GM19467 (cell line): Measurements from ENCODE around the gene STXBP5L.
"Not testable (repeated sequence)": the region's sequence is repeated elsewhere in the genome, so short reads cannot be mapped to it uniquely, and the experiment has no call there.

Source experiments
- ATAC-seq: cut with Tn5 transposase; IDR thresholded peaks from one replicate; pipeline ENCODE4 v1.9.1; 2021; ENCODE audit warnings: mild to moderate bottlenecking, moderate library complexity; ENCODE audit not compliant: unreplicated experiment

STXBP5L gene

GRCh38 chr3:120908030-120908794 lies at the start of gene STXBP5L:
Gene STXBP5L, plus strand, starts transcription at chr3:120908205. Its CDS starts 1,374 bp downstream, at chr3:120909579.
- peak; percentile 96 for ATAC-seq

GRCh38 chr3:120858521-120858920 lies 49.5 kb upstream of the STXBP5L start:
- ATAC-seq = no peak

DNA sequence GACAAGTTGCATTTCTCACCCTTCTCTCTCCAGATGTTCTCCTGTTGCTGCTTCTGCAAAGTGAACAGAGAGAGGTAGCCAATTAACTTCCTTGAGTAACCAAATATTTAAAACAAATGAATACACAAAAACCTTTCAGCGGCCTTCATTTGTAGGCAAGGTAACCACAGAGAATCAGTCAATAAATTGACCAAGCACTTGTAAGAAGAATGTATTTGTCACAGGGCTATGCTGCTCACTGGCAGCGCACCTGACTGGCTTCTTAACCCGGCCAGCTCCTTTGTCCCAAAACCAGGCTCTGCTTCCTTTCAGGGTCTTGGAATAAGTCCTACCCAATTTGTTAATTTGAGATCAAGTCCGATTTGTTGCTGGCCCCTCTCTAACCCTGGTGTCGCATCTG lies 43.5 kb upstream of the STXBP5L start:
- no peak for ATAC-seq

GRCh38 chr3:120875507-120875906 lies 32.5 kb upstream of the STXBP5L start:
- no peak for ATAC-seq

- ATAC-seq = no peak
Measured at GRCh38 chr3:120875989-120876388, 32.0 kb upstream of the STXBP5L start.

DNA sequence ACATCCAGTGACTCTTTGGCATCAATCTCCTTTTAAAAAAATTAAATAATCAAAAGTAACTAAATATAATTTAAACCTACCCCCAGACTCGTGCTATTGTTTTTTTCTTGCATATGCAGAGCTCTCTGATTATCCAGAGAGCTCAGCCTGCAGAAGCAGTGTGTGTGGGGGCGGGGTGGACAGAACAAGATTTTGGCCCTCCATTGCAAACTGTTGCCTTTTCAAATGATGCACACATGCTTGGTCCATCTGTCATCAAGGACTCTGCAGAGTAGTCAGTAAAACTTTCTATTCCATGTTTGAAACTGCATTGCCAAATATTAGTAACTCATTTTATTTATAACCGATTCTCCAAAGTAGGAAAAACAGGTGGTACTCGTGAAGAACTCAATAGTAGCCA lies 28.6 kb upstream of the STXBP5L start:
- ATAC-seq = no peak

GRCh38 chr3:120892921-120893320 lies 15.1 kb upstream of the STXBP5L start:
- ATAC-seq = no peak

- ATAC-seq = no peak
Measured at GRCh38 chr3:120894316-120895057, 13.5 kb upstream of the STXBP5L start.

DNA sequence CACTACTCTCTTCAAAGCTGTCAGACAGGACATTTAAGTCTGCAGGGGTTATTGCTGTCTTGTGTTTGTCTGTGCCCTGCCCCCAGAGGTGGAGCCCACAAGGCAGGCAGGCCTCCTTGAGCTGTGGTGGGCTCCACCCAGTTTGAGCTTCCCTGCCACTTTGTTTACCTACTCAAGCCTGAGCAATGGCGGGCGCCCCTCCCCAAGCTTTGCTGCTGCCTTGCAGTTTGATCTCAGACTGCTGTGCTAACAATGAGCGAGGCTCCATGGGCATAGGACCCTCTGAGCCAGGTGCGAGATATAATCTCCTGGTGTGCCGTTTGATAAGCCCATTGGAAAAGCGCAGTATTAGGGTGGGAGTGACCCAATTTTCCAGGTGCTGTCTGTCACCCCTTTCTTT lies 6.3 kb upstream of the STXBP5L start:
- not testable (repeated sequence) for ATAC-seq

GRCh38 chr3:120903221-120903620 lies 4.8 kb upstream of the STXBP5L start:
- ATAC-seq = no peak

- no peak for ATAC-seq
Measured at GRCh38 chr3:120907659-120908029, 361 bp upstream of the STXBP5L start.

- no peak for ATAC-seq
Measured at GRCh38 chr3:120908795-120909601, 993 bp downstream of the STXBP5L start.

- ATAC-seq = no peak
Measured at GRCh38 chr3:120909602-120909878, 1.5 kb downstream of the STXBP5L start.

DNA sequence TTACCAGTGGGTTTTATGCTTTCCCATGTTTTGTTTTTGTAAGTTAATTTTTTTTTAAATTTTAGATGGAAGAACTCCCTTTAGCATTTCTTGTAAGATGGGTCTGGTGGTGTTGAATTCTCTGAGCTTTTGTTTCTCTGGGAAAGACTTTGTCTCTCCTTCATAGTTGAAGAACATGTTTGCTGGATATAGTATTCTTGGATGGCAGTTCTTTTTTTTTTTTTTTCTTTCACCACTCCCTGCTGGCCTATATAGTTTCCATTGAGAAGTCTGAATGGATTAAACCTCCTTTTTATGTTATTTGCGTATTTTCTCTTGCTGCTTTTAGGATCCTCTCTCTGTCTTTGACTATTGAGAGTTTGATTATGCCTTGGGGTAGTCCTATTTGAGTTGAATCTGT lies 18.1 kb downstream of the STXBP5L start:
- ATAC-seq = no peak

GRCh38 chr3:120928991-120929390 lies 21.0 kb downstream of the STXBP5L start:
- ATAC-seq = no peak

- ATAC-seq = no peak
Measured at GRCh38 chr3:120931593-120931992, 23.6 kb downstream of the STXBP5L start.

- ATAC-seq = no peak
Measured at GRCh38 chr3:120956143-120956542, 48.1 kb downstream of the STXBP5L start.

DNA sequence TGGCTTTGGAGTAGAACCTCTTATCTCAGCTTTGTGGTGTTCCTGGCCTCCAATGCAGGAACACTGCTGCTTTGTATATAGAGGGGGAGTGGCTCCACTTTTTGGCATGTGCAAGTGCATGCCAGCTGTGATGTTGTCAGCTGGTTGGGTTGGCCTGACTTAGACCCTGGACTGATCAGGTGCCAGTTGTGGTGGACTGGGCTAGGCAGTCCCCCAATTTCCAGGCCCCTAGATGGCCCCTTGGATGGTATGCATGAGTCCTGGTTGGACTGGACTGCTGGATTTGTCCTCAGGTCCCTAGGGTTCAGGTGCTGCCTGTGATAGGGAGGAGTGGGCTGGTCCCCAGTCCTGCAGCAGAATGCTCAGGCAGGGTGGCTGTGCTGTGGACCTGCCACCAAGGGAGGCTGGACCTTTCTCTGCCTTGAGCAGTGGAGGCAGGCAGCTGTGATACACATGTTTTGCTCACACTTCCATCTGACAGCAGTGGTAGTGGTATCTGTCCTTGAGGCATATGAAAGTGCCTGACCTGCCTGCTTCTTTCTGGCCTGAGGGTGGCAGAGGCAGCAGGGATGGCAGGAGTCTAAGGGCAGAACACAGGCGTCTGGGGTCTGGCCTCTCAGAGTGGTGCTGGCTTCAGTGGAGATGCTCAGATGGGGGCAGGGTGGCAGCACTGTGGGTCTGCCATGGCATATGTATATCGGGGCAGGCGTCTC lies 74.8 kb downstream of the STXBP5L start:
- no peak for ATAC-seq

DNA sequence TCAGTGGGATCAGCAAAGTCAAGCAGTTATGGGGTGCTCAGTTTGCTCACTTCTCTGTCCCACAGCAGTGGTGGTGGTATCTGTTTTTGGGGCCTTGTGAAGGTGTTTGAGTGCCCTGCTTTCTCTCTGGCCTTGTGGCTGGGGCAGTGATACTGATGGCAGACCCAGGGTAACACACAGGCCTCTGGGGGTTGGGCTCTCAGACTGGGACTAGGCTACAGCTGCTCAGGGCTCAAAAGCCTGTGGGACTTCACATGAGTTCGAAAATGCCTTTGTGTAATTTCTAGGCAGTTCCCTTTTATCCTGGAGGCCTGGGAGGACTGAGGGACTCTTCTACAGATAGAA lies 75.3 kb downstream of the STXBP5L start:
- ATAC-seq = no peak

DNA sequence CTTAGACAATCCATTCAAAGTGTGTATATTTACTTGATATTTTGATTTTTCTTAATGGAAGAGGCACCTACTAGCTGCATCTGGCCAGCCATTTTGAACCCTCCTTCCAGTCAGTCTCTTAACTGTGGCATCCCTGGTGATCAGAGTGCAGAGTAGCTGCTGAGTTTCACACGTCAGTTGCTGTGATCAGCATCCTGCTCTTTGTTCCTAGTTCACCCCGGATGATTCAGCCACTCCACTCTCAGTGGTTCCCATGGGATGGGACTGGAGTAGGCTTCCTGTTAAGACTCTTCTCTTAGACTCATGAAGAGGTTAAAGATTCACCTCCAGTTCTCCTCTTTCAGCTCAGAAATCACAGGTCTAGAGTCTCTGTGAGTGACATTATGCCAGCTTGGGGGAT lies 75.8 kb downstream of the STXBP5L start:
- no peak for ATAC-seq

DNA sequence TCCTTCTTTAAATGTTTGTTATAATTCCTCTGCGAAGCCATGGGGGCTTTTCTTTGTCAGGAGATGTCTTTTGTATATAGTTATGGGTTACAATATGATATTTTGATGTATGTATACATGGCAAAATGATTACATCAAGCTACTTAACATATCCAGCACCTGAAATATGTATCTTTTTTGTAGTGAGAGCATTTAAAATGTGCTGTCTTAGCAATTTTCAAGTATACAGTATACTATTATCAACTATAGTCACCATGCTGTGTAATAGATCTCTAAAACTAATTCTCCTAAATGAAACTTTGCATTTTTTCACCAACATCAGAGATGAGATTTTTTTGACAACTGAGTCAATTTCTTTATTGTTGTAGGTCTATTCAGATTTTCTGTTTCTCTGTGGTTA lies 77.2 kb downstream of the STXBP5L start:
- ATAC-seq = no peak
